ENCODE data around the gene HBG1.

DNA sequence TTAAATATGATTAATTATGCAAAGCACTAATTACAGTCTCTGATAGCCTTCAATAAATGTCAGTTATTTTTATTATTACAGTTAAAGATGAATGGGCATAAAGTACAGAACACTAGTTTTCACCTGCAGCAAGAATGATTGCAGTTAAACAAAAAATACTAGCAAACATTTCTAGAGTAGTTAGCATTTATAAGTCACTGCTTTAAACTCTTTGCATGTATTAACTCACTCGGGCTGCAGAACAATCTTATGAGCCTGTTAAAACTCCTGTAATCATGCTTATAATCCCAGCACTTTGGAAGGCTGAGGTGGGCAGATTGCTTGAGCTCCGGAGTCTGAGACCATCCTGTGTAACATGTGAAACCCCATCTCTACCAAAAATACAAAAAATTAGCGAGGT, 37.2 kb upstream of the HBG1 start:
- no peak for TF ChIP-seq POLR2A (IDR thresholded peaks at IDR 0.05)
- TF ChIP-seq CTCF (IDR thresholded peaks at IDR 0.05 in 4 of 5, conservative IDR thresholded peaks at IDR 0.05 in 1 of 5), result no peak

All from gastrocnemius medialis (tissue), 4 donors.